HepG2 (cell line): ENCODE measurements around the gene TLR5. TPM values are rescaled to one million over a fixed set of nuclear protein-coding genes. Genes with fewer than 3 reads are reported as not detected.

Source experiments
- ARID3A ChIP-seq: IDR thresholded peaks from 2 replicates; pipeline ENCODE4 v1.6.1; 2012; ENCODE audit warnings: low read depth, low read length, improper control_type of control experiment
- ARID5B ChIP-seq: IDR thresholded peaks from 2 replicates; pipeline ENCODE4 v1.4.0; 2020; ENCODE audit warnings: mild to moderate bottlenecking, missing genetic modification reagents
- HNF1B ChIP-seq: sonication (generic); formaldehyde crosslinking; IDR thresholded peaks from 2 replicates; pipeline ENCODE4 v1.5.1; 2020; ENCODE audit warnings: mild to moderate bottlenecking, moderate library complexity, missing genetic modification reagents
- MLLT10 ChIP-seq: sonication (generic); formaldehyde crosslinking; IDR thresholded peaks from 2 replicates; pipeline ENCODE4 v1.4.0; 2020; ENCODE audit warnings: missing genetic modification reagents
- NCOR1 ChIP-seq: fragments of 200-600 bp; sonication (generic); IDR thresholded peaks from 2 replicates; pipeline ENCODE4 v1.7.0; 2017; ENCODE audit warnings: antibody characterized with exemption, low read length, borderline replicate concordance
- RBFOX2 ChIP-seq: fragments of 200-400 bp; formaldehyde crosslinking; IDR thresholded peaks from 2 replicates; pipeline ENCODE4 v1.6.1; 2017; ENCODE audit warnings: low read depth, mild to moderate bottlenecking, low read length
- REST ChIP-seq, 2 experiments: IDR thresholded peaks; 2 replicates each; pipeline ENCODE4 v1.6.1; 2011 to 2012; ENCODE audit warnings: low read length in 2 of 2, borderline replicate concordance in 1 of 2, low read depth in 1 of 2, mild to moderate bottlenecking in 1 of 2, moderate library complexity in 1 of 2
- YEATS4 ChIP-seq: sonication (generic); formaldehyde crosslinking; IDR thresholded peaks from 2 replicates; pipeline ENCODE4 v1.4.0; 2020; ENCODE audit warnings: missing genetic modification reagents, borderline replicate concordance
- ZMYM4 ChIP-seq: sonication (generic); formaldehyde crosslinking; IDR thresholded peaks from 2 replicates; pipeline ENCODE4 v1.8.1; 2023; ENCODE audit warnings: mild to moderate bottlenecking, missing genetic modification reagents
- ZSCAN20 ChIP-seq: sonication (generic); formaldehyde crosslinking; IDR thresholded peaks from 2 replicates; pipeline ENCODE4 v1.4.0; 2020; ENCODE audit warnings: missing genetic modification reagents, mild to moderate bottlenecking, borderline replicate concordance
- polyA plus RNA-seq, 8 experiments: library from polyadenylated mRNA; depleted of rRNA in 3 of 8; stranded (reverse) in 7 of 8; unstranded in 1 of 8; fragments of >200 nt; fragmentation: Illumina TruSeq in 4 of 8; extraction: Trizol in 4 of 8; gene quantifications; 2 replicates each; pipeline versions ENCODE4 v1.2.1 to v1.2.3, GENCODE V29; 2011 to 2016; ENCODE audit warnings: low read depth in 4 of 8, missing spikeins in 1 of 8, mixed read lengths in 1 of 8; ENCODE audit not compliant: insufficient read depth in 1 of 8
- total RNA-seq, 5 experiments: library from RNA; depleted of rRNA; stranded (reverse); fragments of >200 nt; fragmentation: Illumina TruSeq; extraction: Trizol; gene quantifications; 2 replicates each; pipeline ENCODE4 v1.2.3, GENCODE V29; 2016; ENCODE audit warnings: low read depth in 1 of 5
- TF ChIP-seq, protein P1 (sequence below): sonication (generic); formaldehyde crosslinking; IDR thresholded peaks from 2 replicates; pipeline ENCODE4 v1.9.0; 2021; ENCODE audit warnings: missing genetic modification reagents, borderline replicate concordance
- TF ChIP-seq, protein P2 (sequence below): sonication (generic); formaldehyde crosslinking; IDR thresholded peaks from 2 replicates; pipeline ENCODE4 v1.8.0; 2022; ENCODE audit warnings: mild to moderate bottlenecking, missing genetic modification reagents; ENCODE audit not compliant: insufficient replicate concordance

The TLR5 gene
- total and polyA plus RNA-seq, 2 of the 13 experiments (the other 11 are each of a cell fraction or from before 2014, with no cell fraction given) = not detected

GRCh38 chr1:223109581-223110026 lies 33.4 kb downstream of the TLR5 start (continued):
- TF ChIP-seq, protein P1, sequence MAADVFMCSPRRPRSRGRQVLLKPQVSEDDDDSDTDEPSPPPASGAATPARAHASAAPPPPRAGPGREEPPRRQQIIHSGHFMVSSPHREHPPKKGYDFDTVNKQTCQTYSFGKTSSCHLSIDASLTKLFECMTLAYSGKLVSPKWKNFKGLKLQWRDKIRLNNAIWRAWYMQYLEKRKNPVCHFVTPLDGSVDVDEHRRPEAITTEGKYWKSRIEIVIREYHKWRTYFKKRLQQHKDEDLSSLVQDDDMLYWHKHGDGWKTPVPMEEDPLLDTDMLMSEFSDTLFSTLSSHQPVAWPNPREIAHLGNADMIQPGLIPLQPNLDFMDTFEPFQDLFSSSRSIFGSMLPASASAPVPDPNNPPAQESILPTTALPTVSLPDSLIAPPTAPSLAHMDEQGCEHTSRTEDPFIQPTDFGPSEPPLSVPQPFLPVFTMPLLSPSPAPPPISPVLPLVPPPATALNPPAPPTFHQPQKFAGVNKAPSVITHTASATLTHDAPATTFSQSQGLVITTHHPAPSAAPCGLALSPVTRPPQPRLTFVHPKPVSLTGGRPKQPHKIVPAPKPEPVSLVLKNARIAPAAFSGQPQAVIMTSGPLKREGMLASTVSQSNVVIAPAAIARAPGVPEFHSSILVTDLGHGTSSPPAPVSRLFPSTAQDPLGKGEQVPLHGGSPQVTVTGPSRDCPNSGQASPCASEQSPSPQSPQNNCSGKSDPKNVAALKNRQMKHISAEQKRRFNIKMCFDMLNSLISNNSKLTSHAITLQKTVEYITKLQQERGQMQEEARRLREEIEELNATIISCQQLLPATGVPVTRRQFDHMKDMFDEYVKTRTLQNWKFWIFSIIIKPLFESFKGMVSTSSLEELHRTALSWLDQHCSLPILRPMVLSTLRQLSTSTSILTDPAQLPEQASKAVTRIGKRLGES (CRISPR knock-in tag) = no peak
- TF ChIP-seq MLLT10 (CRISPR knock-in tag) = no peak
- no peak for TF ChIP-seq YEATS4 (CRISPR knock-in tag)
- no peak; the same call in 1 of the 2 replicates for TF ChIP-seq ZMYM4
- TF ChIP-seq NCOR1 = peak; percentile 76; the same call in 1 of the 2 replicates
- peak; percentile 93 for TF ChIP-seq ARID5B
- TF ChIP-seq, protein P2, sequence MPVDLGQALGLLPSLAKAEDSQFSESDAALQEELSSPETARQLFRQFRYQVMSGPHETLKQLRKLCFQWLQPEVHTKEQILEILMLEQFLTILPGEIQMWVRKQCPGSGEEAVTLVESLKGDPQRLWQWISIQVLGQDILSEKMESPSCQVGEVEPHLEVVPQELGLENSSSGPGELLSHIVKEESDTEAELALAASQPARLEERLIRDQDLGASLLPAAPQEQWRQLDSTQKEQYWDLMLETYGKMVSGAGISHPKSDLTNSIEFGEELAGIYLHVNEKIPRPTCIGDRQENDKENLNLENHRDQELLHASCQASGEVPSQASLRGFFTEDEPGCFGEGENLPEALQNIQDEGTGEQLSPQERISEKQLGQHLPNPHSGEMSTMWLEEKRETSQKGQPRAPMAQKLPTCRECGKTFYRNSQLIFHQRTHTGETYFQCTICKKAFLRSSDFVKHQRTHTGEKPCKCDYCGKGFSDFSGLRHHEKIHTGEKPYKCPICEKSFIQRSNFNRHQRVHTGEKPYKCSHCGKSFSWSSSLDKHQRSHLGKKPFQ (CRISPR knock-in tag) = no peak
- TF ChIP-seq REST (IDR thresholded peaks at IDR 0.05; ENCODE audit: borderline replicate concordance in 1 of 2, low read depth in 1 of 2, low read length in 2 of 2) = peak in 1 of 2 experiments; percentile 44; a peak in 1 of 4 replicates
- no peak for TF ChIP-seq RBFOX2
- no peak for TF ChIP-seq HNF1B (CRISPR knock-in tag)
- TF ChIP-seq ZSCAN20 (CRISPR knock-in tag) = no peak
- TF ChIP-seq ARID3A = peak; percentile 66; the same call in 1 of the 2 replicates
